SKM-1 treated with dmso at 0.1 percent for 144 hours (cell line): ENCODE measurements around the gene ZC2HC1B.
"Not testable (repeated sequence)": the region's sequence is repeated elsewhere in the genome, so short reads cannot be mapped to it uniquely, and the experiment has no call there.

Source experiments
- DNase-seq: peaks from one replicate; lab custom pipeline; 2025; ENCODE audit not compliant: unreplicated experiment; lab: John Stamatoyannopoulos, UW

ZC2HC1B gene

GRCh38 chr6:143867236-143867635 is 3.0 kb downstream of the ZC2HC1B start:
- no peak for DNase-seq

GRCh38 chr6:143868808-143869207 is 4.5 kb downstream of the ZC2HC1B start:
- DNase-seq, result not testable (repeated sequence)

- not testable (repeated sequence) for DNase-seq
These were observed 7.0 kb downstream of the ZC2HC1B start for GRCh38 chr6:143871202-143871730.

GRCh38 chr6:143872201-143872600 is 7.9 kb downstream of the ZC2HC1B start:
- no peak for DNase-seq

DNA sequence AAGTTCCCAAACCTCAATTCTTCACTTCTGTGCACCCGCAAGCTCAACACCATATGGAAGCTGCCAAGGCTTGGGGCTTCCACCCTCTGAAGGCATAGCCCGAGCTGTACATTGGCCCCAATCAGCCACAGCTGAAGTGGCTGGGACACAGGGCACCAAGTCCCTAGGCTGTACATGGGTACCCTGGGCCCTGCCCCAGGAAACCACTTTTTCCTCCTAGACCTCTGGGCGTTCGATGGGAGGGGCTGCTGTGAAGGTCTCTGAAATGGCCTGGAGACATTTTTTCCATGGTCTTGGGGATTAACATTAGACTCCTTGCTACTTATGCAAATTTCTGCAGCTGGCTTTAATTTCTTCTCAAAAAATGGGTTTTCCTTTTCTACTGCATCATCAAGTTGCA is 9.3 kb downstream of the ZC2HC1B start:
- DNase-seq, result not testable (repeated sequence)

- DNase-seq, result not testable (repeated sequence)
These were observed 10.2 kb downstream of the ZC2HC1B start for GRCh38 chr6:143874503-143874902.

- DNase-seq, result no peak
These were observed 13.5 kb downstream of the ZC2HC1B start for GRCh38 chr6:143877584-143878271.

DNA sequence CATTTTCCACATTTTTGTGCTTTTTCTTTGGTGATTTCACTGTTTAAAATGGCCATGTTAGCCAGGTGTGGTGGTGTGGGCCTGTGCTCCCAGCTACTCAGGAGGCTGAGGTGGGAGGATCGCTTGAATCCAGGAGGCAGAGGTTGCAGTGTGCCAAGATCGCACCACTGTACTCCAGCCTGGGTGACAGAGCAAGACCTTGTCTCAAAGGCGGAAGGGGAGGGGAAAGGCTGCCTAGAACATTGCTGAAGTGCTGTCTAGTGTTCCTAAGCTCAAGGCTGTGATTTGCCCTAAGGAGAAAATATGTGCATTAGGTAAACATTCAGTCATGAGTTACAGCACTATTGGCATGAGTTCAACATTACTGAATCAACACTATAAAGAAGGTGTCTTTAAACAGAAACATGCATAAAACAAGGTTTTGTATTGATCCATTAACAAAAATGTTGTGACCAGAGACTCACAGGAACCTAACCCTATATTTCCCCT is 14.0 kb downstream of the ZC2HC1B start:
- no peak for DNase-seq

DNA sequence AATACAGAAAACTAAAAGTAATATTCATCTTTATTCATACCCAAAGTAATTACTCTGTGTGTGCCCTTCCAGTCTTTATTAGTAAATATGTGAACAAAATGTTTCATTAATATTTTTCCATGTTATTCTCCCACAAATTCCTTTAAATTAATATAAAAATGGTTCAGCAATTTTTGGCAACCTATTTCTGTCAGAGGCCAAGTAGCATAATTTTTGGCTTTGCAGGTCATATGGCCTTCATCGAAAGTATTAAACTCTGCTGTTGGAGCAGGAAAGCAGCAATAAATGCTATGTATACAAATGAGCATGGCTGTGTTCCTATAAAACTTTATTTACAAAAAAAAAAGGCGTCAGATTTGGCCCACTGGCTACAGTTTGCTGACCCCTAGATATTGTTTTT is 16.1 kb downstream of the ZC2HC1B start:
- no peak for DNase-seq

GRCh38 chr6:143882401-143882930 is 18.2 kb downstream of the ZC2HC1B start:
- DNase-seq, result no peak

DNA sequence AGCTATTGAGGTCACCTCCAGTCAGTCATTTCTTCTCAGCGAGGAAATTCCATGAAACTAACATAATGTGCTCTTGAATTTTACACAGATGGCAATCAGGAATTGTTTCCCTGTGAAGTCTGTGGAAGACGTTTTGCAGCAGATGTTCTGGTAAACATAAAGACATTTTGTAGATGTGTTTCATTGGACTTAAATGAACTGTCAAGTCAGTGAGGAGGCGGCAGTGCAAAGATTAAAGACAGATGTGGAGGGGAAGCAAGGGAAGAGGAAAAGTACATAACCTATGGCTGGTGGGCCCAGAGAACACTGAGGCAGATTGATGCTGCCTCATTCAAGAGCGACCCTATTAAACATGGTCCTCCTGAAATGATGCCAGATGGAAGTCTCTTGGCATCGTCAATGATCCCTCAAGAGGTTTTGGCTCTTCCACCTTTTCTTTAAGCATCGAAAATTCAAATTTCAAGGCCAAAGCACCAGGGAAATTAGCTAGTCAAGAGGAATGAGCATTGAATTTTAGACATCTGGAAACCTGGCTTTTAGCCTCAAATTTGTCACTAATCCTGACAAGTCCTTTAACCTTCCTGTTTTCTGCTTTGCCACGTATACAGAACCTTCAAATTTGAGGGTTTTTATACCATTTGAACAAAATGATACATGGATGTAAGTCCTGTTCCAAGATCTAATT is 20.1 kb downstream of the ZC2HC1B start:
- DNase-seq, result no peak

DNA sequence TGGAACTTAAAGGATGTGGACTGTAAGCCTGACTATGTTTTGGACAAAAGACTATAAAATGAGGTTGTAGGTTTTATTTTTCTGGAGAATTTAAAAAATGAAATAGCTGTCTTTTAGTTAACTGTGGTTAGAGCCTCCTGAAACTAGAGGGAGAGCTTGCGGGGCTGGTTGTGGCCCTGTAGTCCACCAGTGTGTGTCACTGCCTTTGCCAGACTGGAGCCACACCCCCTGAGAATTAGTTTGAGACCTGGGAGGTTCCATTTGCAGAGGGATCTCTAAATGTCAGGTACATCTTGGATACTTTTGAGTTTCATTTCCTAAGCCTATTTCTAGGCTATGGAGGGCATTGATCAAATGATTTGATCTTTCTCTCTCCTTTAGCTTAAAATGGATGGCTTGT is 20.8 kb downstream of the ZC2HC1B start:
- no peak for DNase-seq

DNA sequence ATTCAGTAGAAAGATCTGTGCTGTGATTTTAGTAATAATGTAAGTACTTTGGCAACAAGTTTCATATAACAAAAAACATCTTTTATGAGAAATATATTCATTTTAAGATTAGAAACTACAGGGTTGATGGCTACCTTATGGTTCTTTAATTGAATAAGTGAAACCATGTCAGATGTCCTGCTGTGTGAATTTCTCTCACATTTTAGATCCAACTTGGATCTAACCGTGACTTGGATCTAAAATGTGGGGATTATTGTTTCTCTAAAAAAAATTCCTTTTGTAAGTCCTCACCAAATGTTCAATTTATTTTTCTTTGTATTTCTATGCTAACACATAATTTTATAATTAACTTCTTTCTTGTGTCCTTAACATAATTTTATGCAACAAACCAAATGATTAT is 30.4 kb downstream of the ZC2HC1B start:
- no peak for DNase-seq

- DNase-seq, result peak; percentile 9
These were observed 32.0 kb downstream of the ZC2HC1B start for GRCh38 chr6:143896126-143896860.

GRCh38 chr6:143900358-143900757 is 36.1 kb downstream of the ZC2HC1B start:
- no peak for DNase-seq

DNA sequence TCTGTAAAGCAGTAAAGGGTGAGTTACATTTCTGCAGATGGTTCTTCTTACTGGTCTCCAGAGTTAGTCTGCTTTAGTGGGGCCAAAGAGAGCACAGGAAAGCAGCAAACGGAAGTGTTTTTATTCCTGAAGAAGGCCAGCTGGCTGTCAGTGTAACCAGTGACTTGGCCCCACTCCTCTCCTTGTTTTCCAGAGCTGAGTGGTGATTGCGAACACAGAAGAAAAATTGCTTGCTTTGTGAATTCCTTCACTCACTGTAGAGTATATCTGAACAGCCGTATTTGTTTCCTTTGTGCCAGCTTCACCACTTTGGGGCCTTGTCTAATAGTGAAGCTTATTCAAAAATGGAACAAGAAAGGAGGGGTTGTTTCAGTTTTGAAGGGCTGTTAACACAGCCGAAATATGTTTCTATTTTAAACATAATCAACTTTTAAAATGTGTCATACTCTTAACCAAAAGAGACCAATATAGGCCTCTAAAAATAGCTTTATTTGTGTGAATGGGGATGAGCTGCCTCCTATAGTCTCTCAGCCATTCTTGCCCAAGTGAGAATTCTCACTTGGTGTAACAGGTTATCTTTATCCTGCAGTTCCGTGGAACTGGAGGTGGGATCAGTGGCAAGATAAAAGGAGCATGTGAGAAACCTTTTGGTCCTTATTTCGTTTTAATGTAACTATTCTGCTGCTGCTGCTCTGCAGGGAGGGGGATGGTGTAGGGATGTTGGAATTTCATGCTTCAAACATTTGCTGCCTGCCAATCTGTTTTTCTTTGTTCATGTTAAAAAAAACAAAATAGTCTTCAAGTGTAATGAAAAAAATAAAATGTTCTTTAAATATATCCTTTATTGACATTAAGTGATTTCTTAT is 37.8 kb downstream of the ZC2HC1B start:
- no peak for DNase-seq

GRCh38 chr6:143902827-143903226 is 38.6 kb downstream of the ZC2HC1B start:
- DNase-seq, result no peak

GRCh38 chr6:143911028-143911427 is 46.8 kb downstream of the ZC2HC1B start:
- no peak for DNase-seq

- DNase-seq, result no peak
These were observed 48.4 kb downstream of the ZC2HC1B start for GRCh38 chr6:143912671-143913070.

- DNase-seq, result not testable (repeated sequence)
These were observed 52.8 kb downstream of the ZC2HC1B start for GRCh38 chr6:143917026-143917425.
